Neural progenitor cell (in vitro differentiated cells): ENCODE data around the gene PATJ.

Experiments
- CTCF ChIP-seq: fragments of 200-600 bp; sonication (generic); IDR thresholded peaks from 2 replicates; pipeline ENCODE4 v1.5.1; 2017; ENCODE audit warnings: antibody characterized with exemption, mild to moderate bottlenecking
- EZH2 ChIP-seq: fragments of 200-600 bp; sonication (generic); IDR thresholded peaks from 2 replicates; pipeline ENCODE4 v1.6.1; 2017; ENCODE audit warnings: antibody characterized with exemption, mild to moderate bottlenecking, moderate library complexity
- EZH2phosphoT487 ChIP-seq: fragments of 200-600 bp; sonication (generic); IDR thresholded peaks from 2 replicates; pipeline ENCODE4 v1.6.1; 2017; ENCODE audit warnings: antibody characterized with exemption

GRCh38 chr1:61842863-61843514 lies 100.7 kb downstream of the PATJ start:
- no peak for TF ChIP-seq EZH2
- TF ChIP-seq CTCF: peak; percentile 31
- no peak for TF ChIP-seq EZH2phosphoT487
